ENCODE results near the gene SMOC2.

SMOC2 gene

DNA sequence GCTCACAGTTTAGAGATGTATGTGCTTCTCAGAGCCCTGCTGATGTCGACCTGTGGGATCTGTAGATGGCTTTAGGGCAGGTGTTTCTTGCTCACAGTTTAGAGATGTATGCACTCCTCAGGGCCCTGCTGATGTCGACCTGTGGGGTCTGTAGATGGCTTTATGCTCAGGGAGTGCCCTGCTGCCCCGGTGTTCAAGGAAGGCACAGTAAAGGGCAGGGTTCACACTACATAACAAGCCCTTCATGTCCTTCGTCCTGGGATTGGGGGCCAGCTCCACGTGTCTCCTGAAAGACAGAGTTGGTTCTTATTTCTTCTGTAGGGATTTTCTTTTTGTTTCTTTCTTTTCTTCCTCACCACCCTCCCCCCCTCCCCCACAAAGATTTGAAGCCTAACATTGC is 91.1 kb downstream of the SMOC2 start:
- Histone ChIP-seq H4K20me1 (ENCODE audit: insufficient read depth, low read length) (no peaks in the 10 kb centered on the region), H3K9me3 (ENCODE audit: insufficient read depth, low read length) (no peaks in the 10 kb centered on the region), H3K4me2 (ENCODE audit: low read length) (no peak overlapping the region), H3K4me3 (ENCODE audit: low read length) (no peak overlapping the region), H3K9ac (ENCODE audit: low read length) (no peak overlapping the region), H3K4me1 (ENCODE audit: low read length) (peaks cover 10% of the 10 kb centered on the region), H3K36me3 (replicated peaks; ENCODE audit: low read depth, low read length) (no peaks in the 10 kb centered on the region), H3K27ac (ENCODE audit: low read length) (no peak overlapping the region), H3K27me3 (ENCODE audit: low read depth, low read length) (0 out of 2 replicates have a peak, but pooled peaks cover 4% of the 10 kb centered on the region), H3K79me2 (ENCODE audit: low read length) (no peaks in the 10 kb centered on the region), H2AFZ (ENCODE audit: low read depth, low read length) (no peak overlapping the region)
- TF ChIP-seq, protein P1, sequence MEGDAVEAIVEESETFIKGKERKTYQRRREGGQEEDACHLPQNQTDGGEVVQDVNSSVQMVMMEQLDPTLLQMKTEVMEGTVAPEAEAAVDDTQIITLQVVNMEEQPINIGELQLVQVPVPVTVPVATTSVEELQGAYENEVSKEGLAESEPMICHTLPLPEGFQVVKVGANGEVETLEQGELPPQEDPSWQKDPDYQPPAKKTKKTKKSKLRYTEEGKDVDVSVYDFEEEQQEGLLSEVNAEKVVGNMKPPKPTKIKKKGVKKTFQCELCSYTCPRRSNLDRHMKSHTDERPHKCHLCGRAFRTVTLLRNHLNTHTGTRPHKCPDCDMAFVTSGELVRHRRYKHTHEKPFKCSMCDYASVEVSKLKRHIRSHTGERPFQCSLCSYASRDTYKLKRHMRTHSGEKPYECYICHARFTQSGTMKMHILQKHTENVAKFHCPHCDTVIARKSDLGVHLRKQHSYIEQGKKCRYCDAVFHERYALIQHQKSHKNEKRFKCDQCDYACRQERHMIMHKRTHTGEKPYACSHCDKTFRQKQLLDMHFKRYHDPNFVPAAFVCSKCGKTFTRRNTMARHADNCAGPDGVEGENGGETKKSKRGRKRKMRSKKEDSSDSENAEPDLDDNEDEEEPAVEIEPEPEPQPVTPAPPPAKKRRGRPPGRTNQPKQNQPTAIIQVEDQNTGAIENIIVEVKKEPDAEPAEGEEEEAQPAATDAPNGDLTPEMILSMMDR (IDR thresholded peaks at IDR 0.05; ENCODE audit: low read depth, low read length) = no peak
- TF ChIP-seq EZH2phosphoT487 (IDR thresholded peaks at IDR 0.05; ENCODE audit: low read depth) = no peak

GRCh38 chr6:168533414-168533813 is 92.4 kb downstream of the SMOC2 start:
- Histone ChIP-seq H2AFZ (ENCODE audit: low read depth, low read length) (no peak overlapping the region), H3K79me2 (ENCODE audit: low read length) (no peaks in the 10 kb centered on the region), H3K9me3 (ENCODE audit: insufficient read depth, low read length) (no peaks in the 10 kb centered on the region), H3K4me2 (ENCODE audit: low read length) (no peak overlapping the region), H3K4me3 (ENCODE audit: low read length) (no peak overlapping the region), H4K20me1 (ENCODE audit: insufficient read depth, low read length) (no peaks in the 10 kb centered on the region), H3K9ac (ENCODE audit: low read length) (no peak overlapping the region), H3K27ac (ENCODE audit: low read length) (no peak overlapping the region), H3K36me3 (replicated peaks; ENCODE audit: low read depth, low read length) (no peaks in the 10 kb centered on the region), H3K4me1 (ENCODE audit: low read length) (peaks cover 7% of the 10 kb centered on the region), H3K27me3 (ENCODE audit: low read depth, low read length) (0 out of 2 replicates have a peak, but pooled peaks cover 4% of the 10 kb centered on the region)
- no peak for TF ChIP-seq EZH2phosphoT487 (IDR thresholded peaks at IDR 0.05; ENCODE audit: low read depth)

- TF ChIP-seq, protein P1 (IDR thresholded peaks at IDR 0.05; ENCODE audit: low read depth, low read length) = no peak
- TF ChIP-seq EZH2phosphoT487 (IDR thresholded peaks at IDR 0.05; ENCODE audit: low read depth) = no peak
- Histone ChIP-seq H4K20me1 (ENCODE audit: insufficient read depth, low read length) (no peaks in the 10 kb centered on the region), H3K4me3 (ENCODE audit: low read length) (no peak overlapping the region), H3K9me3 (ENCODE audit: insufficient read depth, low read length) (no peaks in the 10 kb centered on the region), H3K4me2 (ENCODE audit: low read length) (no peak overlapping the region), H3K9ac (ENCODE audit: low read length) (no peak overlapping the region), H3K4me1 (ENCODE audit: low read length) (no peaks in the 10 kb centered on the region), H3K27me3 (ENCODE audit: low read depth, low read length) (0 out of 2 replicates have a peak, but pooled peaks cover 4% of the 10 kb centered on the region), H3K27ac (ENCODE audit: low read length) (no peak overlapping the region), H3K79me2 (ENCODE audit: low read length) (no peaks in the 10 kb centered on the region), H3K36me3 (replicated peaks; ENCODE audit: low read depth, low read length) (no peaks in the 10 kb centered on the region), H2AFZ (ENCODE audit: low read depth, low read length) (no peak overlapping the region)
Measured at GRCh38 chr6:168534265-168534664, 93.3 kb downstream of the SMOC2 start.

DNA sequence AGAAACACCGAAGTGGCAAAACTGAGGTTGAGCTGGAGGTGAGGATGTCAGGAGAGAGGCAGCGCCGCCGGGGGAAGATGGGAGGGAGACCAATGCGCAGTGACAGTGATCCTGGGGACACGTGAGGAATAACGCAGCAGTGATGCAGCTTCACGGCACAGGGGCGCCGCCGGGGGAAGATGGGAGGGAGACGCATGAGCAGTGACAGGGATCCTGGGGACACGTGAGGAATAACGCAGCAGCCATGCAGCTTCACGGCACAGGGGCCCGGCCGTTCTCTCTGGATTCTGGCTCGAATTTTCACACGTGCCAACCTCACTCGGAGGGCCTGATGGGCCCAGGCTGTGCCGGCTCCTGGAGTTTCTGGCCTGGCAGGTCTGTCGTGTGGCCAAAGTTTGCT is 94.7 kb downstream of the SMOC2 start:
- no peak for TF ChIP-seq EZH2phosphoT487 (IDR thresholded peaks at IDR 0.05; ENCODE audit: low read depth)
- TF ChIP-seq, protein P1 (IDR thresholded peaks at IDR 0.05; ENCODE audit: low read depth, low read length) = no peak
- no peak overlapping the region for H2AFZ ChIP-seq (ENCODE audit: low read depth, low read length)
- H3K27ac ChIP-seq (ENCODE audit: low read length) = no peak overlapping the region

More for the DNA sequence above, 94.7 kb downstream of the SMOC2 start:
- H4K20me1 ChIP-seq (ENCODE audit: insufficient read depth, low read length) = no peaks in the 10 kb centered on the region
- no peaks in the 10 kb centered on the region for H3K79me2 ChIP-seq (ENCODE audit: low read length)
- no peaks in the 10 kb centered on the region for H3K36me3 ChIP-seq (replicated peaks; ENCODE audit: low read depth, low read length)
- no peak overlapping the region for H3K4me2 ChIP-seq (ENCODE audit: low read length)
- no peaks in the 10 kb centered on the region for H3K9me3 ChIP-seq (ENCODE audit: insufficient read depth, low read length)
- no peaks in the 10 kb centered on the region for H3K27me3 ChIP-seq (ENCODE audit: low read depth, low read length)
- H3K4me1 ChIP-seq (ENCODE audit: low read length) = no peaks in the 10 kb centered on the region
- no peak overlapping the region for H3K9ac ChIP-seq (ENCODE audit: low read length)
- H3K4me3 ChIP-seq (ENCODE audit: low read length) = no peak overlapping the region

Measured in OCI-LY3 (cell line).